ENCODE data around the gene TIGAR. TPM values are rescaled to one million over a fixed set of nuclear protein-coding genes. Genes with fewer than 3 reads are reported as not detected.

TIGAR gene
- polyA plus RNA-seq, 2 of the 4 experiments (the other 2 are of a cell fraction), result 24.5 to 50.9 TPM

DNA sequence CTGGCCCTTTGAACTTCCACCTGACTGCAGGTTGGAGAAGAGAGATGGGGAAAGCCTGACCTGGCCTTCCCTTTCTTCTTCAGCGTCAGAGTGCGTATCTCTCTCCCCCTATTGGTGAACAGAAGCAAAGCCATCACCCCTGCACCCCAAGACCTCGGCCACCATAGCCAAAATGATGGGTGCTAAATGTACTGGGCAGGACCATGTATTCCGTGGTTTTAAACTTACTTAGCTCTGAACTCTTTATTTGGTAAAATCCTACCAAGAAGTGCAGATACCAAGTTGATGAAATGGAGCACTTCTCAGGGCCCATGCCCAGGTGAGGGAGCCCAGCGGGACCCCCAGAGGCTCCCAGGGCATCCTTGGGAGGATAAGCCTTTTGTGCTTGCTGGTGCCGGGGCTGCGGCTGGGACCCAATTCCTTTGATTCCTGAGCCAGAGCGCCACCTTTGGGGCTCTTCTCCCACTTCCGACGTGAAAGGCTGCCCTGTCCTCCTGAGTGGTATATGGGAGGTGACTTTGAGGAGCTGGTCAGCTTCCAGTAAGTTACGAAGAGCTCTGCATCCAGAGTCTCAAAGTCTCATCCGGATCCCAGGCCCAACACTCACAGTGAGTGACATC is 38.0 kb upstream of the TIGAR start:
- no peak for ATAC-seq

DNA sequence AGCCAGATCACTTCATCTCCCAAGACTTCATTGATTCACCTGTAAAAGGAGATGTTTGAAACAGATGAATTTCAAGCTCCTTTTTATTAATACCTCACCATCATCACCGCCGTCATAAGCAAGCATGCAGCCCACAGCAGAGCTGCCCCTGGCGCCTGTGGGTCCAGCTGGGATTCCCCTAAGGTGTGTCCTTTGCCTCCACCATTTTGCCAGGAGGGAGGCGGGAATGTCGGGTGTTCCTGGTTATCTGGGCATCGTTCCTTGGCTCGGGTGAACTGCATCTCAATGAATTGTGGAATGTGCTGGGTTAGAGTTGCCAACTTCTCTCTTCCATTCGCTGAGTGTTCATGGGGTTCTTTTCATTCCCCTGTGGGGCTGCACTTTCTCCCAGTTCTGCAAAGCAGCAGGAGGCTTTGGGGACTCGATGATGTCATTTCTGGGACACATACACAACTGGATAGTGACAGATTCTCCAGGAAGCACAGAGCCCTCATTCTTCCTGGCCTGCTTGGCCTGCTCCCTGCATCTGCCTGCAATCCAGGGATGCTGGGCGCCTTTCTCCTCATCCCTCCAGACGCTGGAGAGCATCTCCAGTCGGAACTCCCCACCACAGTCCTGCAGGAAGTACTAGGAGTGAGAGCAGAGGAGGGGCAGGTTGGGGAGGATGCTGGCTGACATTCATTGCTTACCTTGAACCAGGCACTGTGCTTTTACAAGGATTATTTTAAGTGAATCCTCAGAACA is 37.3 kb upstream of the TIGAR start:
- no peak for ATAC-seq
- Histone ChIP-seq H3K9me3 (no peaks in the 10 kb centered on the region), H3K27ac (no peak overlapping the region), H3K4me3 (no peak overlapping the region), H3K4me2 (no peak overlapping the region), H3K4me1 (no peaks in the 10 kb centered on the region)
- 32% methylated on average over 12 of the region's 12 CpGs for WGBS (ENCODE audit: missing lambda C conversion rate)
- CTCF ChIA-PET, result interaction anchor here (1.1 to 13.1 kb wide), 2 partner anchors 397 to 983 kb away, joined by 4 to 235 read pairs; no protein-coding TSS in a partner anchor
- no peak for FAIRE-seq
- POLR2A ChIA-PET, result no interaction called here
- DNase-seq (ENCODE audit: low read depth in 1 of 2, low spot score in 1 of 2), result no peak
- TF ChIP-seq CEBPB (IDR thresholded peaks at IDR 0.05) (no peak), CBX2 (IDR thresholded peaks at IDR 0.05; ENCODE audit: borderline replicate concordance, low read depth) (no peak), RNF2 (IDR thresholded peaks at IDR 0.05; ENCODE audit: borderline replicate concordance, low read depth) (no peak), GATA3 (IDR thresholded peaks at IDR 0.05; ENCODE audit: borderline replicate concordance) (no peak), BHLHE40 (IDR thresholded peaks at IDR 0.05; ENCODE audit: low read depth, low read length) (no peak), MAFK (IDR thresholded peaks at IDR 0.05; ENCODE audit: partially characterized antibody) (no peak), EHF (CRISPR knock-in tag; IDR thresholded peaks at IDR 0.05) (no peak), HOXA7 (CRISPR knock-in tag; IDR thresholded peaks at IDR 0.05) (no peak), ZC3H11A (IDR thresholded peaks at IDR 0.05) (no peak), FOSB (CRISPR knock-in tag; IDR thresholded peaks at IDR 0.05) (no peak), ZSCAN20 (CRISPR knock-in tag; IDR thresholded peaks at IDR 0.05) (no peak), CHD4 (IDR thresholded peaks at IDR 0.05; ENCODE audit: borderline replicate concordance) (no peak), SMC3 (IDR thresholded peaks at IDR 0.05) (no peak), TFCP2L1 (CRISPR knock-in tag; IDR thresholded peaks at IDR 0.05) (no peak)
- TF ChIP-seq, protein P1, sequence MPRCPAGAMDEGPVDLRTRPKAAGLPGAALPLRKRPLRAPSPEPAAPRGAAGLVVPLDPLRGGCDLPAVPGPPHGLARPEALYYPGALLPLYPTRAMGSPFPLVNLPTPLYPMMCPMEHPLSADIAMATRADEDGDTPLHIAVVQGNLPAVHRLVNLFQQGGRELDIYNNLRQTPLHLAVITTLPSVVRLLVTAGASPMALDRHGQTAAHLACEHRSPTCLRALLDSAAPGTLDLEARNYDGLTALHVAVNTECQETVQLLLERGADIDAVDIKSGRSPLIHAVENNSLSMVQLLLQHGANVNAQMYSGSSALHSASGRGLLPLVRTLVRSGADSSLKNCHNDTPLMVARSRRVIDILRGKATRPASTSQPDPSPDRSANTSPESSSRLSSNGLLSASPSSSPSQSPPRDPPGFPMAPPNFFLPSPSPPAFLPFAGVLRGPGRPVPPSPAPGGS (IDR thresholded peaks at IDR 0.05), result no peak
- TF ChIP-seq, protein P2, sequence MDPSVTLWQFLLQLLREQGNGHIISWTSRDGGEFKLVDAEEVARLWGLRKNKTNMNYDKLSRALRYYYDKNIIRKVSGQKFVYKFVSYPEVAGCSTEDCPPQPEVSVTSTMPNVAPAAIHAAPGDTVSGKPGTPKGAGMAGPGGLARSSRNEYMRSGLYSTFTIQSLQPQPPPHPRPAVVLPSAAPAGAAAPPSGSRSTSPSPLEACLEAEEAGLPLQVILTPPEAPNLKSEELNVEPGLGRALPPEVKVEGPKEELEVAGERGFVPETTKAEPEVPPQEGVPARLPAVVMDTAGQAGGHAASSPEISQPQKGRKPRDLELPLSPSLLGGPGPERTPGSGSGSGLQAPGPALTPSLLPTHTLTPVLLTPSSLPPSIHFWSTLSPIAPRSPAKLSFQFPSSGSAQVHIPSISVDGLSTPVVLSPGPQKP (IDR thresholded peaks at IDR 0.05; ENCODE audit: low read depth, low read length), result no peak
- TF ChIP-seq, protein P3, sequence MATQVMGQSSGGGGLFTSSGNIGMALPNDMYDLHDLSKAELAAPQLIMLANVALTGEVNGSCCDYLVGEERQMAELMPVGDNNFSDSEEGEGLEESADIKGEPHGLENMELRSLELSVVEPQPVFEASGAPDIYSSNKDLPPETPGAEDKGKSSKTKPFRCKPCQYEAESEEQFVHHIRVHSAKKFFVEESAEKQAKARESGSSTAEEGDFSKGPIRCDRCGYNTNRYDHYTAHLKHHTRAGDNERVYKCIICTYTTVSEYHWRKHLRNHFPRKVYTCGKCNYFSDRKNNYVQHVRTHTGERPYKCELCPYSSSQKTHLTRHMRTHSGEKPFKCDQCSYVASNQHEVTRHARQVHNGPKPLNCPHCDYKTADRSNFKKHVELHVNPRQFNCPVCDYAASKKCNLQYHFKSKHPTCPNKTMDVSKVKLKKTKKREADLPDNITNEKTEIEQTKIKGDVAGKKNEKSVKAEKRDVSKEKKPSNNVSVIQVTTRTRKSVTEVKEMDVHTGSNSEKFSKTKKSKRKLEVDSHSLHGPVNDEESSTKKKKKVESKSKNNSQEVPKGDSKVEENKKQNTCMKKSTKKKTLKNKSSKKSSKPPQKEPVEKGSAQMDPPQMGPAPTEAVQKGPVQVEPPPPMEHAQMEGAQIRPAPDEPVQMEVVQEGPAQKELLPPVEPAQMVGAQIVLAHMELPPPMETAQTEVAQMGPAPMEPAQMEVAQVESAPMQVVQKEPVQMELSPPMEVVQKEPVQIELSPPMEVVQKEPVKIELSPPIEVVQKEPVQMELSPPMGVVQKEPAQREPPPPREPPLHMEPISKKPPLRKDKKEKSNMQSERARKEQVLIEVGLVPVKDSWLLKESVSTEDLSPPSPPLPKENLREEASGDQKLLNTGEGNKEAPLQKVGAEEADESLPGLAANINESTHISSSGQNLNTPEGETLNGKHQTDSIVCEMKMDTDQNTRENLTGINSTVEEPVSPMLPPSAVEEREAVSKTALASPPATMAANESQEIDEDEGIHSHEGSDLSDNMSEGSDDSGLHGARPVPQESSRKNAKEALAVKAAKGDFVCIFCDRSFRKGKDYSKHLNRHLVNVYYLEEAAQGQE (IDR thresholded peaks at IDR 0.05), result no peak

More for the DNA sequence above, 38.0 kb upstream of the TIGAR start:
- WGBS (ENCODE audit: missing lambda C conversion rate), result 36% methylated on average over 11 of the region's 12 CpGs
- no peak overlapping the region for H3K4me2 ChIP-seq
- no peak for DNase-seq (ENCODE audit: low read depth in 1 of 2, low spot score in 1 of 2)
- no peak for FAIRE-seq
- TF ChIP-seq HOXB5 (CRISPR knock-in tag; IDR thresholded peaks at IDR 0.05) (no peak), CBX8 (IDR thresholded peaks at IDR 0.05) (no peak), GATA3 (IDR thresholded peaks at IDR 0.05; ENCODE audit: borderline replicate concordance) (no peak), NR3C1 (IDR thresholded peaks at IDR 0.05) (no peak), MAFK (IDR thresholded peaks at IDR 0.05; ENCODE audit: partially characterized antibody) (no peak), CBX2 (IDR thresholded peaks at IDR 0.05; ENCODE audit: borderline replicate concordance, low read depth) (no peak), KDM5A (IDR thresholded peaks at IDR 0.05) (no peak), MAZ (IDR thresholded peaks at IDR 0.05; ENCODE audit: borderline replicate concordance, low read depth, low read length) (no peak), CHD2 (IDR thresholded peaks at IDR 0.05; ENCODE audit: low read length, partially characterized antibody) (no peak), CHD4 (IDR thresholded peaks at IDR 0.05; ENCODE audit: borderline replicate concordance) (no peak), JUNB (IDR thresholded peaks at IDR 0.05) (no peak), POLR2A (IDR thresholded peaks at IDR 0.05; ENCODE audit: low read length) (no peak), RFX5 (IDR thresholded peaks at IDR 0.05) (no peak)
- TF ChIP-seq, protein P4, sequence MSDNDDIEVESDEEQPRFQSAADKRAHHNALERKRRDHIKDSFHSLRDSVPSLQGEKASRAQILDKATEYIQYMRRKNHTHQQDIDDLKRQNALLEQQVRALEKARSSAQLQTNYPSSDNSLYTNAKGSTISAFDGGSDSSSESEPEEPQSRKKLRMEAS (IDR thresholded peaks at IDR 0.05), result no peak
- TF ChIP-seq, protein P1 (IDR thresholded peaks at IDR 0.05), result no peak
- TF ChIP-seq, protein P5, sequence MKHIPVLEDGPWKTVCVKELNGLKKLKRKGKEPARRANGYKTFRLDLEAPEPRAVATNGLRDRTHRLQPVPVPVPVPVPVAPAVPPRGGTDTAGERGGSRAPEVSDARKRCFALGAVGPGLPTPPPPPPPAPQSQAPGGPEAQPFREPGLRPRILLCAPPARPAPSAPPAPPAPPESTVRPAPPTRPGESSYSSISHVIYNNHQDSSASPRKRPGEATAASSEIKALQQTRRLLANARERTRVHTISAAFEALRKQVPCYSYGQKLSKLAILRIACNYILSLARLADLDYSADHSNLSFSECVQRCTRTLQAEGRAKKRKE (CRISPR knock-in tag; IDR thresholded peaks at IDR 0.05; ENCODE audit: low read depth), result no peak
- TF ChIP-seq, protein P6, sequence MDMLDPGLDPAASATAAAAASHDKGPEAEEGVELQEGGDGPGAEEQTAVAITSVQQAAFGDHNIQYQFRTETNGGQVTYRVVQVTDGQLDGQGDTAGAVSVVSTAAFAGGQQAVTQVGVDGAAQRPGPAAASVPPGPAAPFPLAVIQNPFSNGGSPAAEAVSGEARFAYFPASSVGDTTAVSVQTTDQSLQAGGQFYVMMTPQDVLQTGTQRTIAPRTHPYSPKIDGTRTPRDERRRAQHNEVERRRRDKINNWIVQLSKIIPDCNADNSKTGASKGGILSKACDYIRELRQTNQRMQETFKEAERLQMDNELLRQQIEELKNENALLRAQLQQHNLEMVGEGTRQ (IDR thresholded peaks at IDR 0.05), result no peak
- POLR2A ChIA-PET, result no interaction called here
- CTCF ChIA-PET, result interaction anchor here (1.1 to 13.1 kb wide), 3 partner anchors 396 to 982 kb away, joined by 3 to 235 read pairs (median 4); no protein-coding TSS in a partner anchor
- no peak overlapping the region for H3K4me3 ChIP-seq
- no peaks in the 10 kb centered on the region for H3K9me3 ChIP-seq
- no peaks in the 10 kb centered on the region for H3K4me1 ChIP-seq
- no peak overlapping the region for H3K27ac ChIP-seq

Data from A549 (cell line).